Activated gamma-delta T cell (primary cell): ENCODE data around the gene TSG101.

Source experiments
- DNase-seq: peaks from one replicate; lab custom pipeline; 2025; lab: John Stamatoyannopoulos, UW

TSG101 gene

GRCh38 chr11:18493310-18493709, 33.4 kb downstream of the TSG101 start:
- DNase-seq, result no peak

- no peak for DNase-seq
Observed at GRCh38 chr11:18492888-18493287, 33.9 kb downstream of the TSG101 start.

GRCh38 chr11:18491924-18492323, 34.8 kb downstream of the TSG101 start:
- no peak for DNase-seq

- DNase-seq, result no peak
Observed at GRCh38 chr11:18490736-18491485, 35.8 kb downstream of the TSG101 start.

- DNase-seq, result no peak
Observed at GRCh38 chr11:18490319-18490718, 36.4 kb downstream of the TSG101 start.

- no peak for DNase-seq
Observed at GRCh38 chr11:18485913-18486528, 40.7 kb downstream of the TSG101 start.

GRCh38 chr11:18479063-18479462, 47.7 kb downstream of the TSG101 start:
- no peak for DNase-seq

- no peak for DNase-seq
Observed at GRCh38 chr11:18472587-18472986, 54.2 kb downstream of the TSG101 start.

GRCh38 chr11:18471995-18472394, 54.7 kb downstream of the TSG101 start:
- DNase-seq, result no peak

GRCh38 chr11:18468961-18469360, 57.8 kb downstream of the TSG101 start:
- DNase-seq, result no peak

- DNase-seq, result no peak
Observed at GRCh38 chr11:18468059-18468458, 58.7 kb downstream of the TSG101 start.

- no peak for DNase-seq
Observed at GRCh38 chr11:18466402-18466801, 60.3 kb downstream of the TSG101 start.

GRCh38 chr11:18463439-18463838, 63.3 kb downstream of the TSG101 start:
- DNase-seq, result no peak

GRCh38 chr11:18461909-18462308, 64.8 kb downstream of the TSG101 start:
- DNase-seq, result no peak

GRCh38 chr11:18459634-18460033, 67.1 kb downstream of the TSG101 start:
- no peak for DNase-seq

- no peak for DNase-seq
Observed at GRCh38 chr11:18457450-18457849, 69.3 kb downstream of the TSG101 start.

- no peak for DNase-seq
Observed at GRCh38 chr11:18455686-18456372, 70.9 kb downstream of the TSG101 start, which contains the start of gene LDHAL6A. TSS of gene LDHAL6A (plus strand) at chr11:18455856. CDS start at chr11:18456681, 825 bp downstream.

- no peak for DNase-seq
Observed at GRCh38 chr11:18452927-18453326, 73.8 kb downstream of the TSG101 start.

- no peak for DNase-seq
Observed at GRCh38 chr11:18449251-18449650, 77.5 kb downstream of the TSG101 start.

GRCh38 chr11:18438691-18439090, 88.1 kb downstream of the TSG101 start:
- DNase-seq, result no peak
